Measurements from ENCODE around the gene SYNGAP1. TPM values are rescaled to one million over a fixed set of nuclear protein-coding genes. Genes with fewer than 3 reads are reported as not detected.

The SYNGAP1 gene
- total RNA-seq, 4 donors from 2014 or later, result 0.71 to 2.3 (median 1.3) TPM

- in situ Hi-C loops (cut with MboI; ENCODE audit: low sequenced_read_pairs in 4 of 4) (no loop called here), intact Hi-C loops (cut with DNase I; ENCODE audit: low total_unique reads) (no loop called here)
- peaks cover 0 to 8% of the 10 kb centered on the region in 2 donors for H3K36me3 ChIP-seq
- no peaks in the 10 kb centered on the region for H3K27me3 ChIP-seq
- TF ChIP-seq, protein P1, sequence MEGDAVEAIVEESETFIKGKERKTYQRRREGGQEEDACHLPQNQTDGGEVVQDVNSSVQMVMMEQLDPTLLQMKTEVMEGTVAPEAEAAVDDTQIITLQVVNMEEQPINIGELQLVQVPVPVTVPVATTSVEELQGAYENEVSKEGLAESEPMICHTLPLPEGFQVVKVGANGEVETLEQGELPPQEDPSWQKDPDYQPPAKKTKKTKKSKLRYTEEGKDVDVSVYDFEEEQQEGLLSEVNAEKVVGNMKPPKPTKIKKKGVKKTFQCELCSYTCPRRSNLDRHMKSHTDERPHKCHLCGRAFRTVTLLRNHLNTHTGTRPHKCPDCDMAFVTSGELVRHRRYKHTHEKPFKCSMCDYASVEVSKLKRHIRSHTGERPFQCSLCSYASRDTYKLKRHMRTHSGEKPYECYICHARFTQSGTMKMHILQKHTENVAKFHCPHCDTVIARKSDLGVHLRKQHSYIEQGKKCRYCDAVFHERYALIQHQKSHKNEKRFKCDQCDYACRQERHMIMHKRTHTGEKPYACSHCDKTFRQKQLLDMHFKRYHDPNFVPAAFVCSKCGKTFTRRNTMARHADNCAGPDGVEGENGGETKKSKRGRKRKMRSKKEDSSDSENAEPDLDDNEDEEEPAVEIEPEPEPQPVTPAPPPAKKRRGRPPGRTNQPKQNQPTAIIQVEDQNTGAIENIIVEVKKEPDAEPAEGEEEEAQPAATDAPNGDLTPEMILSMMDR (IDR thresholded peaks at IDR 0.05 in 4 of 5, conservative IDR thresholded peaks at IDR 0.05 in 1 of 5), result no peak
- TF ChIP-seq POLR2A (IDR thresholded peaks at IDR 0.05), result no peak
- no peak overlapping the region for H3K4me3 ChIP-seq
- no peak for DNase-seq
- H3K9me3 ChIP-seq, result no peaks in the 10 kb centered on the region
- ATAC-seq, result no peak
- no peak overlapping the region for H3K27ac ChIP-seq
- H3K4me1 ChIP-seq, result peaks cover 1 to 2% of the 10 kb centered on the region in 2 donors
Observed at GRCh38 chr6:33438978-33439594, 19.2 kb downstream of the SYNGAP1 start.

- ATAC-seq (no peak), DNase-seq (no peak)
- in situ Hi-C loops (cut with MboI; ENCODE audit: low sequenced_read_pairs in 4 of 4), result loop anchor here in 1 of 4 donors (10.0 kb wide), 1 partner anchor 55 kb away; no protein-coding TSS in a partner anchor
- no peaks in the 10 kb centered on the region for H3K27me3 ChIP-seq
- no peaks in the 10 kb centered on the region for H3K4me1 ChIP-seq
- no peak overlapping the region for H3K27ac ChIP-seq
- intact Hi-C loops (cut with DNase I; ENCODE audit: low total_unique reads), result no loop called here
- no peak overlapping the region for H3K4me3 ChIP-seq
- no peak for TF ChIP-seq POLR2A (IDR thresholded peaks at IDR 0.05)
- TF ChIP-seq, protein P1 (IDR thresholded peaks at IDR 0.05 in 4 of 5, conservative IDR thresholded peaks at IDR 0.05 in 1 of 5), result no peak
- no peaks in the 10 kb centered on the region for H3K9me3 ChIP-seq
- peaks cover 0 to 8% of the 10 kb centered on the region in 2 donors for H3K36me3 ChIP-seq
Observed at GRCh38 chr6:33439956-33440648, 20.2 kb downstream of the SYNGAP1 start.

DNA sequence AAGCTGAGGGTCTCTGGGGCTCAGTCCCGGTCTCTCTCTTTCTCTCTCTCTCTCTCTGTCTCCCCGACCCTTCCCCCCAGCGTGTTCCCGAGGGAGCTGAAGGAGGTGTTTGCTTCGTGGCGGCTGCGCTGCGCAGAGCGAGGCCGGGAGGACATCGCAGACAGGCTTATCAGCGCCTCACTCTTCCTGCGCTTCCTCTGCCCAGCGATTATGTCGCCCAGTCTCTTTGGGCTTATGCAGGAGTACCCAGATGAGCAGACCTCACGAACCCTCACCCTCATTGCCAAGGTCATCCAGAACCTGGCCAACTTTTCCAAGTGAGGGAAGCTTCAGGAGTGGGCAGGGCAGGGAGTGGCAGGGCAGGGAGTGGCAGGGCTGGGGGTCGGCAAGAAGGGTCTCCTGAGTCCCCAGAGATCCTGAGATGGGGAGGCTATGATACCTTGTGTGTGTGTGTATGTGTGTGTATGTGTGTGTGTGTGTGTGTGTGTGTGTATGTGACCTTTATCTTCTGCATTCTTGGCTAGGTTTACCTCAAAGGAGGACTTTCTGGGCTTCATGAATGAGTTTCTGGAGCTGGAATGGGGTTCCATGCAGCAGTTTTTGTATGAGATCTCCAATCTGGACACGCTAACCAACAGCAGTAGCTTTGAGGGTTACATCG is 20.9 kb downstream of the SYNGAP1 start:
- Histone ChIP-seq H3K27me3 (no peaks in the 10 kb centered on the region), H3K27ac (no peak overlapping the region), H3K4me1 (no peaks in the 10 kb centered on the region), H3K4me3 (no peak overlapping the region), H3K9me3 (no peaks in the 10 kb centered on the region), H3K36me3 (peaks cover 0 to 8% of the 10 kb centered on the region in 2 donors)
- TF ChIP-seq, protein P1 (IDR thresholded peaks at IDR 0.05 in 4 of 5, conservative IDR thresholded peaks at IDR 0.05 in 1 of 5), result no peak
- no peak for TF ChIP-seq POLR2A (IDR thresholded peaks at IDR 0.05)
- ATAC-seq (no peak), DNase-seq (no peak)
- in situ Hi-C loops (cut with MboI; ENCODE audit: low sequenced_read_pairs in 4 of 4), result loop anchor here in 1 of 4 donors (10.0 kb wide), 1 partner anchor 56 kb away; no protein-coding TSS in a partner anchor
- intact Hi-C loops (cut with DNase I; ENCODE audit: low total_unique reads), result no loop called here

GRCh38 chr6:33441457-33441856 is 21.6 kb downstream of the SYNGAP1 start:
- Histone ChIP-seq H3K9me3 (no peaks in the 10 kb centered on the region), H3K4me1 (no peaks in the 10 kb centered on the region), H3K27me3 (no peaks in the 10 kb centered on the region), H3K36me3 (peaks cover 0 to 7% of the 10 kb centered on the region in 2 donors), H3K27ac (no peak overlapping the region), H3K4me3 (no peak overlapping the region)
- in situ Hi-C loops (cut with MboI; ENCODE audit: low sequenced_read_pairs in 4 of 4) (loop anchor here in 1 of 4 donors (10.0 kb wide), 1 partner anchor 57 kb away; no protein-coding TSS in a partner anchor), intact Hi-C loops (cut with DNase I; ENCODE audit: low total_unique reads) (no loop called here)
- TF ChIP-seq, protein P1 (IDR thresholded peaks at IDR 0.05 in 4 of 5, conservative IDR thresholded peaks at IDR 0.05 in 1 of 5), result no peak
- TF ChIP-seq POLR2A (IDR thresholded peaks at IDR 0.05), result no peak
- DNase-seq, result no peak
- no peak for ATAC-seq

Data from gastrocnemius medialis (tissue), 4 donors.